SU-DHL-6 (cell line): ENCODE data around the gene CSNK1A1.

Source experiments
- H2AFZ ChIP-seq: fragments of 200-600 bp; sonication (generic); 2 replicates; pipeline ENCODE4 v1.6.1; 2014; ENCODE audit warnings: low read depth, mild to moderate bottlenecking, moderate library complexity, mixed read lengths, antibody characterized with exemption, low read length; ENCODE audit not compliant: severe bottlenecking
- H3F3A ChIP-seq: fragments of 200-600 bp; shearing (Covaris generic); 2 replicates; pipeline ENCODE4 v1.6.0; 2016; ENCODE audit warnings: antibody characterized with exemption, mild to moderate bottlenecking; ENCODE audit not compliant: insufficient read depth
- H3K27ac ChIP-seq: fragments of 200-600 bp; sonication (generic); 2 replicates; pipeline ENCODE4 v1.5.1; 2016; ENCODE audit warnings: low read depth, mild to moderate bottlenecking, low read length, moderate library complexity, mixed read lengths
- H3K27me3 ChIP-seq: fragments of 200-600 bp; sonication (generic), shearing (Covaris generic); 2 replicates; pipeline ENCODE4 v1.6.0; 2014; ENCODE audit warnings: mild to moderate bottlenecking, low read length
- H3K36me3 ChIP-seq: fragments of 200-600 bp; sonication (generic); 2 replicates; pipeline ENCODE4 v1.6.1; 2014; ENCODE audit warnings: mild to moderate bottlenecking, low read length, mixed read lengths
- H3K4me2 ChIP-seq: fragments of 300-600, 200-600 bp; shearing (Covaris generic), sonication (generic); 2 replicates; pipeline ENCODE4 v1.6.0; 2014; ENCODE audit warnings: low read length, low read depth, mild to moderate bottlenecking; ENCODE audit not compliant: poor library complexity, severe bottlenecking
- H3K4me3 ChIP-seq: fragments of 200-600 bp; sonication (generic); 2 replicates; pipeline ENCODE4 v1.5.1; 2014; ENCODE audit warnings: antibody characterized with exemption, low read length, mild to moderate bottlenecking, mixed read lengths; ENCODE audit not compliant: insufficient read depth, poor library complexity, severe bottlenecking
- H3K79me2 ChIP-seq: fragments of 200-600 bp; sonication (generic); 2 replicates; pipeline ENCODE4 v1.6.1; 2014; ENCODE audit warnings: mild to moderate bottlenecking, low read length, moderate library complexity; ENCODE audit not compliant: insufficient read depth
- H3K9ac ChIP-seq: fragments of 200-600 bp; sonication (generic); 2 replicates; pipeline ENCODE4 v1.7.0; 2014; ENCODE audit warnings: mild to moderate bottlenecking, low read length
- H3K9me2 ChIP-seq: fragments of 200-600 bp; sonication (generic); replicated peaks from 2 replicates; pipeline ENCODE4 v1.6.1; 2014; ENCODE audit warnings: low read length; ENCODE audit not compliant: insufficient read depth
- H3K9me3 ChIP-seq: fragments of 200-600 bp; sonication (generic); 2 replicates; pipeline ENCODE4 v1.6.1; 2014; ENCODE audit warnings: low read length, mixed read lengths; ENCODE audit not compliant: insufficient read depth
- H4K20me1 ChIP-seq: fragments of 200-600 bp; sonication (generic); 2 replicates; pipeline ENCODE4 v1.6.1; 2014; ENCODE audit warnings: low read depth, mild to moderate bottlenecking, antibody characterized with exemption, low read length, moderate library complexity, mixed read lengths
- CTCF ChIP-seq: fragments of 200-600 bp; sonication (generic); IDR thresholded peaks from one replicate; pipeline ENCODE4 v1.5.1; 2017; ENCODE audit warnings: antibody characterized with exemption, mild to moderate bottlenecking, low read length, moderate library complexity; ENCODE audit not compliant: insufficient read depth, poor library complexity, severe bottlenecking
- EZH2phosphoT487 ChIP-seq: fragments of 200-600 bp; sonication (generic), shearing (Covaris generic); conservative IDR thresholded peaks from 2 replicates; pipeline ENCODE4 v1.6.1; 2018; ENCODE audit warnings: mild to moderate bottlenecking, antibody characterized with exemption, low read length, moderate library complexity, mixed read lengths

CSNK1A1 gene

GRCh38 chr5:149583394-149583793 is 32.2 kb upstream of the CSNK1A1 start:
- no peak overlapping the region for H3K4me2 ChIP-seq
- H3K27me3 ChIP-seq, result no peaks in the 10 kb centered on the region
- no peak overlapping the region for H3K27ac ChIP-seq
- H3K9me2 ChIP-seq, result no peaks in the 10 kb centered on the region
- H2AFZ ChIP-seq, result no peak overlapping the region
- H3K9me3 ChIP-seq, result no peaks in the 10 kb centered on the region
- H3K4me3 ChIP-seq, result no peak overlapping the region
- no peak for TF ChIP-seq CTCF
- TF ChIP-seq EZH2phosphoT487, result no peak
- no peaks in the 10 kb centered on the region for H3F3A ChIP-seq
- H4K20me1 ChIP-seq, result no peaks in the 10 kb centered on the region
- H3K79me2 ChIP-seq, result no peaks in the 10 kb centered on the region
- H3K9ac ChIP-seq, result no peak overlapping the region
- no peaks in the 10 kb centered on the region for H3K36me3 ChIP-seq

- TF ChIP-seq CTCF (no peak), EZH2phosphoT487 (no peak)
- no peak overlapping the region for H3K9ac ChIP-seq
- H3K27me3 ChIP-seq, result no peaks in the 10 kb centered on the region
- H3K27ac ChIP-seq, result no peak overlapping the region
- H3F3A ChIP-seq, result no peaks in the 10 kb centered on the region
- no peaks in the 10 kb centered on the region for H3K79me2 ChIP-seq
- H3K4me2 ChIP-seq, result no peak overlapping the region
- H3K9me2 ChIP-seq, result no peaks in the 10 kb centered on the region
- no peaks in the 10 kb centered on the region for H3K9me3 ChIP-seq
- no peaks in the 10 kb centered on the region for H4K20me1 ChIP-seq
- no peak overlapping the region for H3K4me3 ChIP-seq
- H2AFZ ChIP-seq, result no peak overlapping the region
- H3K36me3 ChIP-seq, result no peaks in the 10 kb centered on the region
Observed at GRCh38 chr5:149581931-149582768, 30.9 kb upstream of the CSNK1A1 start.

- H3K36me3 ChIP-seq, result no peaks in the 10 kb centered on the region
- H3K9me3 ChIP-seq, result no peaks in the 10 kb centered on the region
- H2AFZ ChIP-seq, result peak within 1 kb of the TSS; percentile 30
- no peaks in the 10 kb centered on the region for H3K79me2 ChIP-seq
- no peak within 1 kb of the TSS for H3K27ac ChIP-seq
- no peaks in the 10 kb centered on the region for H3K9me2 ChIP-seq
- no peaks in the 10 kb centered on the region for H4K20me1 ChIP-seq
- no peak within 1 kb of the TSS for H3K9ac ChIP-seq
- H3K27me3 ChIP-seq, result no peaks in the 10 kb centered on the region
- H3K4me3 ChIP-seq, result no peak within 1 kb of the TSS
- H3F3A ChIP-seq, result no peaks in the 10 kb centered on the region
- TF ChIP-seq EZH2phosphoT487 (0 out of 2 replicates have a peak, but pooled peaks have one; percentile 80), CTCF (no peak)
- H3K4me2 ChIP-seq, result peak within 1 kb of the TSS; percentile 26
Observed at GRCh38 chr5:149581192-149581861, 30.1 kb upstream of the CSNK1A1 start, which contains the start of gene ARHGEF37. TSS of gene ARHGEF37 (plus strand) at chr5:149581498. CDS start at chr5:149597770, 16,272 bp downstream.
